K562 (cell line): ENCODE results near the gene PRKAG2.

Experiments
- GABPA ChIP-seq: fragments of 200-800 bp; sonication (Bioruptor generic); conservative IDR thresholded peaks from 2 replicates; pipeline ENCODE4 v1.6.1; 2016; ENCODE audit warnings: low read depth, missing genetic modification characterization, missing compliant biosample characterization
- HDGF ChIP-seq: fragments of 450-650 bp; IDR thresholded peaks from 2 replicates; pipeline ENCODE4 v1.6.1; 2016
- NCOA4 ChIP-seq: fragments of 450-650 bp; IDR thresholded peaks from 2 replicates; pipeline ENCODE4 v1.6.1; 2018; ENCODE audit warnings: mild to moderate bottlenecking; ENCODE audit not compliant: partially characterized antibody
- SRSF9 ChIP-seq: fragments of 200-400 bp; formaldehyde crosslinking; IDR thresholded peaks from 2 replicates; pipeline ENCODE4 v1.6.1; 2017; ENCODE audit warnings: low read depth, low read length, borderline replicate concordance
- STAT5A ChIP-seq: IDR thresholded peaks from 2 replicates; pipeline ENCODE4 v1.6.1; 2012; ENCODE audit warnings: low read length, inconsistent platforms, borderline replicate concordance
- TAF1 ChIP-seq: IDR thresholded peaks from 2 replicates; pipeline ENCODE4 v1.6.1; 2011; ENCODE audit warnings: mild to moderate bottlenecking, low read length, moderate library complexity; ENCODE audit not compliant: insufficient read depth, control insufficient read depth, severe bottlenecking; ENCODE audit errors: extremely low read depth
- TF ChIP-seq, protein P1 (sequence below): fragments of 250-450 bp; sonication (Bioruptor Pico); IDR thresholded peaks from 2 replicates; pipeline ENCODE4 v1.5.0; 2021
- TF ChIP-seq, protein P2 (sequence below), 3 experiments: IDR thresholded peaks in 2 of 3; conservative IDR thresholded peaks in 1 of 3; 2 replicates each; pipeline ENCODE4 v1.5.1; 2011 to 2012; ENCODE audit warnings: low read length in 3 of 3, mild to moderate bottlenecking in 3 of 3, control low read depth in 2 of 3, improper control_type of control experiment in 1 of 3, inconsistent platforms in 1 of 3, low read depth in 1 of 3, mixed read lengths in 1 of 3, moderate library complexity in 1 of 3; ENCODE audit not compliant: insufficient read depth in 2 of 3
- TF ChIP-seq, protein P3 (sequence below), 2 experiments: IDR thresholded peaks; 2 replicates each; pipeline ENCODE4 v1.6.1; 2011; ENCODE audit warnings: borderline replicate concordance in 1 of 2, control low read depth in 1 of 2, low read depth in 1 of 2, low read length in 1 of 2, mild to moderate bottlenecking in 1 of 2, mixed read lengths in 1 of 2, moderate library complexity in 1 of 2; ENCODE audit not compliant: insufficient read depth in 1 of 2, insufficient read length in 1 of 2, poor library complexity in 1 of 2, severe bottlenecking in 1 of 2; ENCODE audit errors: extremely low read depth in 1 of 2
- TF ChIP-seq, protein P4 (sequence below): sonication (generic); formaldehyde crosslinking; IDR thresholded peaks from 2 replicates; pipeline ENCODE4 v1.9.0; 2022; ENCODE audit warnings: mild to moderate bottlenecking, missing genetic modification reagents

- no peak for TF ChIP-seq SRSF9
- TF ChIP-seq TAF1: no peak
- TF ChIP-seq, protein P1, sequence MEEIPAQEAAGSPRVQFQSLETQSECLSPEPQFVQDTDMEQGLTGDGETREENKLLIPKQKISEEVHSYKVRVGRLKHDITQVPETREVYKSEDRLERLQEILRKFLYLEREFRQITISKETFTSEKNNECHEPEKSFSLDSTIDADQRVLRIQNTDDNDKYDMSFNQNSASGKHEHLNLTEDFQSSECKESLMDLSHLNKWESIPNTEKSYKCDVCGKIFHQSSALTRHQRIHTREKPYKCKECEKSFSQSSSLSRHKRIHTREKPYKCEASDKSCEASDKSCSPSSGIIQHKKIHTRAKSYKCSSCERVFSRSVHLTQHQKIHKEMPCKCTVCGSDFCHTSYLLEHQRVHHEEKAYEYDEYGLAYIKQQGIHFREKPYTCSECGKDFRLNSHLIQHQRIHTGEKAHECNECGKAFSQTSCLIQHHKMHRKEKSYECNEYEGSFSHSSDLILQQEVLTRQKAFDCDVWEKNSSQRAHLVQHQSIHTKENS (CRISPR knock-in tag): no peak
- TF ChIP-seq STAT5A: no peak
- TF ChIP-seq, protein P2, sequence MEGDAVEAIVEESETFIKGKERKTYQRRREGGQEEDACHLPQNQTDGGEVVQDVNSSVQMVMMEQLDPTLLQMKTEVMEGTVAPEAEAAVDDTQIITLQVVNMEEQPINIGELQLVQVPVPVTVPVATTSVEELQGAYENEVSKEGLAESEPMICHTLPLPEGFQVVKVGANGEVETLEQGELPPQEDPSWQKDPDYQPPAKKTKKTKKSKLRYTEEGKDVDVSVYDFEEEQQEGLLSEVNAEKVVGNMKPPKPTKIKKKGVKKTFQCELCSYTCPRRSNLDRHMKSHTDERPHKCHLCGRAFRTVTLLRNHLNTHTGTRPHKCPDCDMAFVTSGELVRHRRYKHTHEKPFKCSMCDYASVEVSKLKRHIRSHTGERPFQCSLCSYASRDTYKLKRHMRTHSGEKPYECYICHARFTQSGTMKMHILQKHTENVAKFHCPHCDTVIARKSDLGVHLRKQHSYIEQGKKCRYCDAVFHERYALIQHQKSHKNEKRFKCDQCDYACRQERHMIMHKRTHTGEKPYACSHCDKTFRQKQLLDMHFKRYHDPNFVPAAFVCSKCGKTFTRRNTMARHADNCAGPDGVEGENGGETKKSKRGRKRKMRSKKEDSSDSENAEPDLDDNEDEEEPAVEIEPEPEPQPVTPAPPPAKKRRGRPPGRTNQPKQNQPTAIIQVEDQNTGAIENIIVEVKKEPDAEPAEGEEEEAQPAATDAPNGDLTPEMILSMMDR (IDR thresholded peaks at IDR 0.05 in 2 of 3, conservative IDR thresholded peaks at IDR 0.05 in 1 of 3; ENCODE audit: insufficient read depth in 2 of 3, low read depth in 1 of 3, low read length in 3 of 3): no peak
- TF ChIP-seq, protein P3, sequence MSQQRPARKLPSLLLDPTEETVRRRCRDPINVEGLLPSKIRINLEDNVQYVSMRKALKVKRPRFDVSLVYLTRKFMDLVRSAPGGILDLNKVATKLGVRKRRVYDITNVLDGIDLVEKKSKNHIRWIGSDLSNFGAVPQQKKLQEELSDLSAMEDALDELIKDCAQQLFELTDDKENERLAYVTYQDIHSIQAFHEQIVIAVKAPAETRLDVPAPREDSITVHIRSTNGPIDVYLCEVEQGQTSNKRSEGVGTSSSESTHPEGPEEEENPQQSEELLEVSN (IDR thresholded peaks at IDR 0.05; ENCODE audit: borderline replicate concordance in 1 of 2, extremely low read depth in 1 of 2, insufficient read depth in 1 of 2, insufficient read length in 1 of 2, low read depth in 1 of 2, low read length in 1 of 2, poor library complexity in 1 of 2, severe bottlenecking in 1 of 2): no peak
- TF ChIP-seq GABPA (tag): no peak
- TF ChIP-seq, protein P4, sequence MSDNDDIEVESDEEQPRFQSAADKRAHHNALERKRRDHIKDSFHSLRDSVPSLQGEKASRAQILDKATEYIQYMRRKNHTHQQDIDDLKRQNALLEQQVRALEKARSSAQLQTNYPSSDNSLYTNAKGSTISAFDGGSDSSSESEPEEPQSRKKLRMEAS: no peak
- TF ChIP-seq NCOA4: no peak
- TF ChIP-seq HDGF: no peak
Measured at GRCh38 chr7:151785681-151785965, 91.3 kb downstream of the PRKAG2 start.
